Liver (tissue), 9 donors: ENCODE measurements around the gene LCN12. TPM values are rescaled to one million over a fixed set of nuclear protein-coding genes. Genes with fewer than 3 reads are reported as not detected.

Experiments used
- DNase-seq: peaks from one replicate; pipeline ENCODE4 v3.0.0-alpha.2; 2017; ENCODE audit warnings: low spot score
- H3K27ac ChIP-seq, 2 donors: one replicate each; pipeline ENCODE4 v1.7.0; 2013; ENCODE audit warnings: inconsistent platforms in 2 of 2, low read length in 2 of 2, control low read depth in 1 of 2, low read depth in 1 of 2, mild to moderate bottlenecking in 1 of 2
- H3K27me3 ChIP-seq, 4 donors: one replicate each; pipeline versions ENCODE4 v1.6.1 to v1.7.0; 2013; ENCODE audit warnings: low read length in 3 of 4, inconsistent platforms in 1 of 4, mild to moderate bottlenecking in 1 of 4, moderate library complexity in 1 of 4; ENCODE audit not compliant: control insufficient read depth in 4 of 4, insufficient read depth in 4 of 4
- H3K36me3 ChIP-seq, 4 donors: one replicate each; pipeline versions ENCODE4 v1.6.1 to v1.7.0; 2013; ENCODE audit warnings: low read length in 3 of 4, mild to moderate bottlenecking in 3 of 4, low read depth in 1 of 4, moderate library complexity in 1 of 4; ENCODE audit not compliant: control insufficient read depth in 4 of 4, insufficient read depth in 3 of 4
- H3K4me1 ChIP-seq, 4 donors: one replicate each; pipeline versions ENCODE4 v1.6.1 to v1.7.0; 2013; ENCODE audit warnings: low read length in 3 of 4, mild to moderate bottlenecking in 3 of 4, moderate library complexity in 1 of 4; ENCODE audit not compliant: control insufficient read depth in 4 of 4, insufficient read depth in 4 of 4
- H3K4me3 ChIP-seq, 3 donors: one replicate each; pipeline versions ENCODE4 v1.6.1 to v1.7.0; 2013; ENCODE audit warnings: low read length in 3 of 3, control low read depth in 1 of 3, low read depth in 1 of 3, mild to moderate bottlenecking in 1 of 3
- H3K9ac ChIP-seq, 2 donors: one replicate each; pipeline ENCODE4 v1.7.0; 2013; ENCODE audit warnings: low read length in 2 of 2, mild to moderate bottlenecking in 2 of 2, moderate library complexity in 2 of 2, control low read depth in 1 of 2, low read depth in 1 of 2
- H3K9me3 ChIP-seq, 4 donors: one replicate each; pipeline versions ENCODE4 v1.6.1 to v1.7.0; 2013; ENCODE audit warnings: low read length in 3 of 4; ENCODE audit not compliant: control insufficient read depth in 4 of 4
- ATF3 ChIP-seq: IDR thresholded peaks from 2 replicates; pipeline ENCODE4 v1.6.1; 2016; ENCODE audit warnings: antibody characterized with exemption
- EGR1 ChIP-seq, 2 donors: IDR thresholded peaks; 2 replicates each; pipeline ENCODE4 v1.6.1; 2016 to 2018; ENCODE audit warnings: antibody characterized with exemption in 2 of 2, low read depth in 2 of 2
- FOXA1 ChIP-seq: IDR thresholded peaks from 2 replicates; pipeline ENCODE4 v1.6.1; 2016; ENCODE audit warnings: antibody characterized with exemption
- FOXA2 ChIP-seq: IDR thresholded peaks from 2 replicates; pipeline ENCODE4 v1.6.1; 2016; ENCODE audit warnings: antibody characterized with exemption
- GABPA ChIP-seq, 2 donors: IDR thresholded peaks in 1 of 2; conservative IDR thresholded peaks in 1 of 2; 2 replicates each; pipeline ENCODE4 v1.6.1; 2016; ENCODE audit warnings: antibody characterized with exemption in 2 of 2, mild to moderate bottlenecking in 1 of 2, moderate library complexity in 1 of 2
- HNF4A ChIP-seq, 2 donors: conservative IDR thresholded peaks; 2 replicates each; pipeline ENCODE4 v1.6.1; 2016; ENCODE audit warnings: antibody characterized with exemption in 2 of 2, mild to moderate bottlenecking in 2 of 2
- HNF4G ChIP-seq: IDR thresholded peaks from 2 replicates; pipeline ENCODE4 v1.6.1; 2016; ENCODE audit warnings: antibody characterized with exemption
- JUND ChIP-seq, 2 donors: IDR thresholded peaks; 2 replicates each; pipeline ENCODE4 v1.6.1; 2016; ENCODE audit warnings: antibody characterized with exemption in 2 of 2
- NR2F2 ChIP-seq: IDR thresholded peaks from 2 replicates; pipeline ENCODE4 v1.6.1; 2016; ENCODE audit warnings: antibody characterized with exemption
- RAD21 ChIP-seq, 2 donors: IDR thresholded peaks; 2 replicates each; pipeline ENCODE4 v1.6.1; 2016; ENCODE audit warnings: antibody characterized with exemption in 2 of 2, mild to moderate bottlenecking in 2 of 2
- RXRA ChIP-seq, 2 donors: IDR thresholded peaks; 2 replicates each; pipeline ENCODE4 v1.6.1; 2017 to 2018; ENCODE audit warnings: antibody characterized with exemption in 2 of 2, mild to moderate bottlenecking in 1 of 2
- SP1 ChIP-seq: IDR thresholded peaks from 2 replicates; pipeline ENCODE4 v1.6.1; 2018; ENCODE audit warnings: antibody characterized with exemption, mild to moderate bottlenecking
- TAF1 ChIP-seq: conservative IDR thresholded peaks from 2 replicates; pipeline ENCODE4 v1.6.1; 2016; ENCODE audit warnings: antibody characterized with exemption, mild to moderate bottlenecking
- YY1 ChIP-seq: IDR thresholded peaks from 2 replicates; pipeline ENCODE4 v1.6.1; 2016; ENCODE audit warnings: antibody characterized with exemption, mild to moderate bottlenecking
- ZBTB33 ChIP-seq: IDR thresholded peaks from 2 replicates; pipeline ENCODE4 v1.6.1; 2016; ENCODE audit warnings: antibody characterized with exemption
- WGBS: extraction: QIAGEN DNeasy Blood & Tissue Kit; methylation state at CpG from one replicate; pipeline ENCODE4 v1.1.7; 2013; 5-methylcytosine and 5-hydroxymethylcytosine counted together
- polyA plus RNA-seq, 2 donors: library from polyadenylated mRNA; stranded (reverse) in 1 of 2; unstranded in 1 of 2; fragments of 200-250 nt in 1 of 2; fragments of >200 nt in 1 of 2; fragmentation: Nextera tagmentation in 1 of 2; extraction: Ambion mirVana in 1 of 2; gene quantifications; one replicate each; pipeline versions ENCODE4 v1.2.1 to v1.2.3, GENCODE V29; 2013 to 2015
- total RNA-seq, 2 donors: library from RNA; depleted of rRNA; stranded (reverse); fragments of >200 nt; gene quantifications; one replicate each; pipeline ENCODE4 v1.2.3, GENCODE V29; 2014
- TF ChIP-seq, protein P1 (sequence below): IDR thresholded peaks from 2 replicates; pipeline ENCODE4 v1.6.1; 2016; ENCODE audit warnings: antibody characterized with exemption, mild to moderate bottlenecking
- TF ChIP-seq, protein P2 (sequence below): fragments of 150-350 bp; IDR thresholded peaks from 2 replicates; pipeline ENCODE4 v1.5.1; 2017; ENCODE audit warnings: improper control_type of control experiment, low read depth, low read length; ENCODE audit not compliant: missing input control
- TF ChIP-seq, protein P3 (sequence below): IDR thresholded peaks from 2 replicates; pipeline ENCODE4 v1.6.1; 2016; ENCODE audit warnings: antibody characterized with exemption
- donor health status: healthy.
- donor health status: healthy.
- donor health status: healthy.
- donor health status: healthy.
- donor health status: healthy.

LCN12 gene
- total and polyA plus RNA-seq, 4 donors, result 2.3 to 12.2 (median 6.2) TPM

- H3K9me3 ChIP-seq, result no peaks in the 10 kb centered on the region
Measured at GRCh38 chr9:136955202-136955942, 3.3 kb downstream of the LCN12 start.

More at GRCh38 chr9:136955202-136955942, 3.3 kb downstream of the LCN12 start:
- Histone ChIP-seq H3K36me3 (no peaks in the 10 kb centered on the region), H3K4me1 (peaks cover 0 to 7% (median 0%) of the 10 kb centered on the region in 4 donors), H3K27me3 (no peaks in the 10 kb centered on the region), H3K4me3 (no peak overlapping the region), H3K27ac (no peak overlapping the region), H3K9ac (no peak overlapping the region)
- 92% methylated on average over 14 of the region's 14 CpGs for WGBS
- TF ChIP-seq RAD21 (IDR thresholded peaks at IDR 0.05), result no peak
- TF ChIP-seq RXRA (IDR thresholded peaks at IDR 0.05), result no peak
- TF ChIP-seq JUND (IDR thresholded peaks at IDR 0.05), result no peak
- TF ChIP-seq YY1, result no peak
- TF ChIP-seq GABPA (IDR thresholded peaks at IDR 0.05 in 1 of 2, conservative IDR thresholded peaks at IDR 0.05 in 1 of 2), result no peak
- no peak for TF ChIP-seq ATF3
- TF ChIP-seq ZBTB33, result no peak
- TF ChIP-seq NR2F2, result no peak
- TF ChIP-seq, protein P1, sequence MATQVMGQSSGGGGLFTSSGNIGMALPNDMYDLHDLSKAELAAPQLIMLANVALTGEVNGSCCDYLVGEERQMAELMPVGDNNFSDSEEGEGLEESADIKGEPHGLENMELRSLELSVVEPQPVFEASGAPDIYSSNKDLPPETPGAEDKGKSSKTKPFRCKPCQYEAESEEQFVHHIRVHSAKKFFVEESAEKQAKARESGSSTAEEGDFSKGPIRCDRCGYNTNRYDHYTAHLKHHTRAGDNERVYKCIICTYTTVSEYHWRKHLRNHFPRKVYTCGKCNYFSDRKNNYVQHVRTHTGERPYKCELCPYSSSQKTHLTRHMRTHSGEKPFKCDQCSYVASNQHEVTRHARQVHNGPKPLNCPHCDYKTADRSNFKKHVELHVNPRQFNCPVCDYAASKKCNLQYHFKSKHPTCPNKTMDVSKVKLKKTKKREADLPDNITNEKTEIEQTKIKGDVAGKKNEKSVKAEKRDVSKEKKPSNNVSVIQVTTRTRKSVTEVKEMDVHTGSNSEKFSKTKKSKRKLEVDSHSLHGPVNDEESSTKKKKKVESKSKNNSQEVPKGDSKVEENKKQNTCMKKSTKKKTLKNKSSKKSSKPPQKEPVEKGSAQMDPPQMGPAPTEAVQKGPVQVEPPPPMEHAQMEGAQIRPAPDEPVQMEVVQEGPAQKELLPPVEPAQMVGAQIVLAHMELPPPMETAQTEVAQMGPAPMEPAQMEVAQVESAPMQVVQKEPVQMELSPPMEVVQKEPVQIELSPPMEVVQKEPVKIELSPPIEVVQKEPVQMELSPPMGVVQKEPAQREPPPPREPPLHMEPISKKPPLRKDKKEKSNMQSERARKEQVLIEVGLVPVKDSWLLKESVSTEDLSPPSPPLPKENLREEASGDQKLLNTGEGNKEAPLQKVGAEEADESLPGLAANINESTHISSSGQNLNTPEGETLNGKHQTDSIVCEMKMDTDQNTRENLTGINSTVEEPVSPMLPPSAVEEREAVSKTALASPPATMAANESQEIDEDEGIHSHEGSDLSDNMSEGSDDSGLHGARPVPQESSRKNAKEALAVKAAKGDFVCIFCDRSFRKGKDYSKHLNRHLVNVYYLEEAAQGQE, result no peak
- TF ChIP-seq TAF1, result no peak
- TF ChIP-seq HNF4A (conservative IDR thresholded peaks at IDR 0.05), result no peak
- no peak for TF ChIP-seq SP1
- no peak for TF ChIP-seq FOXA1
- TF ChIP-seq, protein P2, sequence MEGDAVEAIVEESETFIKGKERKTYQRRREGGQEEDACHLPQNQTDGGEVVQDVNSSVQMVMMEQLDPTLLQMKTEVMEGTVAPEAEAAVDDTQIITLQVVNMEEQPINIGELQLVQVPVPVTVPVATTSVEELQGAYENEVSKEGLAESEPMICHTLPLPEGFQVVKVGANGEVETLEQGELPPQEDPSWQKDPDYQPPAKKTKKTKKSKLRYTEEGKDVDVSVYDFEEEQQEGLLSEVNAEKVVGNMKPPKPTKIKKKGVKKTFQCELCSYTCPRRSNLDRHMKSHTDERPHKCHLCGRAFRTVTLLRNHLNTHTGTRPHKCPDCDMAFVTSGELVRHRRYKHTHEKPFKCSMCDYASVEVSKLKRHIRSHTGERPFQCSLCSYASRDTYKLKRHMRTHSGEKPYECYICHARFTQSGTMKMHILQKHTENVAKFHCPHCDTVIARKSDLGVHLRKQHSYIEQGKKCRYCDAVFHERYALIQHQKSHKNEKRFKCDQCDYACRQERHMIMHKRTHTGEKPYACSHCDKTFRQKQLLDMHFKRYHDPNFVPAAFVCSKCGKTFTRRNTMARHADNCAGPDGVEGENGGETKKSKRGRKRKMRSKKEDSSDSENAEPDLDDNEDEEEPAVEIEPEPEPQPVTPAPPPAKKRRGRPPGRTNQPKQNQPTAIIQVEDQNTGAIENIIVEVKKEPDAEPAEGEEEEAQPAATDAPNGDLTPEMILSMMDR, result no peak
- TF ChIP-seq HNF4G, result no peak
- TF ChIP-seq FOXA2, result no peak
- TF ChIP-seq, protein P3, sequence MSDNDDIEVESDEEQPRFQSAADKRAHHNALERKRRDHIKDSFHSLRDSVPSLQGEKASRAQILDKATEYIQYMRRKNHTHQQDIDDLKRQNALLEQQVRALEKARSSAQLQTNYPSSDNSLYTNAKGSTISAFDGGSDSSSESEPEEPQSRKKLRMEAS, result no peak
- no peak for TF ChIP-seq EGR1 (IDR thresholded peaks at IDR 0.05; ENCODE audit: low read depth in 2 of 2)
- DNase-seq, result no peak
